ENCODE results near the gene CTSL. TPM values are rescaled to one million over a fixed set of nuclear protein-coding genes. Genes with fewer than 3 reads are reported as not detected.

The CTSL gene
- total RNA-seq, 1 donor from 2014 or later = 33.8 TPM

DNA sequence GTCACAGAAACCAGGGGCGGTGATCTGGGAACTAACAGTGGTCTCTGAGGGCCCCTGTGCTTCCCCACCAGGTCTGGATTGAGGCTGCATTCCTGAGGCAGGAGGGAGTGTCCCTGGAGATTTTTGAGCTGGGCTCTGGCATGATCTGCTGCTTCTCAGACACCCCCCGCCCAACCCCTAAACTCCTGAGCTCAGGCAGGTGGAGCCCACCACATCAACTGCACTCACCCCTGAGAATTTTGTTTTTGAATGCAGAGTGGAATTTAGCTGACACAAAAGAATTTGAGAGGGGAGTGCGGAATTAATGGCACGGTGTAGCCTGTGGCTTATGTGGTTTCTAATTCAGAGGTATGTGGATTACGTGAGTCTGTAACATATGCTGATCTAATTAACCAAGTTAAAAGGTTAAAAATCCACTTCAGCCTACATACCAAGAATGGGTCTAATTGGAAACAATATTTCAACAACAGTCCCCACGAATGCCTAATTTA lies 23.9 kb upstream of the CTSL start:
- H3K27ac Mint-ChIP-seq (ENCODE audit: unreplicated experiment) = no peak overlapping the region
- no peaks in the 10 kb centered on the region for H3K9me3 Mint-ChIP-seq
- H3K4me1 Mint-ChIP-seq = peaks cover 5% of the 10 kb centered on the region
- TF ChIP-seq, protein P1, sequence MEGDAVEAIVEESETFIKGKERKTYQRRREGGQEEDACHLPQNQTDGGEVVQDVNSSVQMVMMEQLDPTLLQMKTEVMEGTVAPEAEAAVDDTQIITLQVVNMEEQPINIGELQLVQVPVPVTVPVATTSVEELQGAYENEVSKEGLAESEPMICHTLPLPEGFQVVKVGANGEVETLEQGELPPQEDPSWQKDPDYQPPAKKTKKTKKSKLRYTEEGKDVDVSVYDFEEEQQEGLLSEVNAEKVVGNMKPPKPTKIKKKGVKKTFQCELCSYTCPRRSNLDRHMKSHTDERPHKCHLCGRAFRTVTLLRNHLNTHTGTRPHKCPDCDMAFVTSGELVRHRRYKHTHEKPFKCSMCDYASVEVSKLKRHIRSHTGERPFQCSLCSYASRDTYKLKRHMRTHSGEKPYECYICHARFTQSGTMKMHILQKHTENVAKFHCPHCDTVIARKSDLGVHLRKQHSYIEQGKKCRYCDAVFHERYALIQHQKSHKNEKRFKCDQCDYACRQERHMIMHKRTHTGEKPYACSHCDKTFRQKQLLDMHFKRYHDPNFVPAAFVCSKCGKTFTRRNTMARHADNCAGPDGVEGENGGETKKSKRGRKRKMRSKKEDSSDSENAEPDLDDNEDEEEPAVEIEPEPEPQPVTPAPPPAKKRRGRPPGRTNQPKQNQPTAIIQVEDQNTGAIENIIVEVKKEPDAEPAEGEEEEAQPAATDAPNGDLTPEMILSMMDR (conservative IDR thresholded peaks at IDR 0.05) = no peak
- no peak for DNase-seq (ENCODE audit: low read depth, low spot score)
- H3K27me3 Mint-ChIP-seq (ENCODE audit: low read depth) = no peaks in the 10 kb centered on the region
- peaks cover 6% of the 10 kb centered on the region for H3K36me3 Mint-ChIP-seq (ENCODE audit: low read depth)
- H3K4me3 Mint-ChIP-seq = no peak overlapping the region

DNA sequence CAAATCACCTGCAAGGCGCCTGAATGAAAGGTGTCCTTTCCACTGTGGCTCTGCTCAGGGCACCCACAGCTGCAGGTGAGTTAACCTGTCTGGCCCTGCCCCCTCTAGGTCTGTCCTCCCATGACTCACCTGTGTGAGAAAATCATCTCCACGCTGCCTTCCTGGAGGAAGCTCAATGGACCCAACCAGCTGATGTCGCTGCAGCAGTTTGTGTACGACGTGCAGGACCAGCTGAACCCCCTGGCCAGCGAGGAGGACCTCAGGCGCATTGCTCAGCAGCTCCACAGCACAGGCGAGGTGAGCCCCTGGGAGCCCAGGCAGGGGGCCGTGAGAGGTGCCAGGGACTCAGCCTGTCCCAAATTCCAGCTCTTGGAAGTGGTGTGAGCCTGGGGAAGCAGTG lies 23.0 kb upstream of the CTSL start:
- Mint-ChIP-seq H3K4me1 (peaks cover 4% of the 10 kb centered on the region), H3K27me3 (ENCODE audit: low read depth) (no peaks in the 10 kb centered on the region), H3K9me3 (no peaks in the 10 kb centered on the region), H3K27ac (ENCODE audit: unreplicated experiment) (no peak overlapping the region), H3K4me3 (no peak overlapping the region), H3K36me3 (ENCODE audit: low read depth) (peaks cover 9% of the 10 kb centered on the region)
- TF ChIP-seq, protein P1 (conservative IDR thresholded peaks at IDR 0.05) = no peak
- no peak for DNase-seq (ENCODE audit: low read depth, low spot score)

DNA sequence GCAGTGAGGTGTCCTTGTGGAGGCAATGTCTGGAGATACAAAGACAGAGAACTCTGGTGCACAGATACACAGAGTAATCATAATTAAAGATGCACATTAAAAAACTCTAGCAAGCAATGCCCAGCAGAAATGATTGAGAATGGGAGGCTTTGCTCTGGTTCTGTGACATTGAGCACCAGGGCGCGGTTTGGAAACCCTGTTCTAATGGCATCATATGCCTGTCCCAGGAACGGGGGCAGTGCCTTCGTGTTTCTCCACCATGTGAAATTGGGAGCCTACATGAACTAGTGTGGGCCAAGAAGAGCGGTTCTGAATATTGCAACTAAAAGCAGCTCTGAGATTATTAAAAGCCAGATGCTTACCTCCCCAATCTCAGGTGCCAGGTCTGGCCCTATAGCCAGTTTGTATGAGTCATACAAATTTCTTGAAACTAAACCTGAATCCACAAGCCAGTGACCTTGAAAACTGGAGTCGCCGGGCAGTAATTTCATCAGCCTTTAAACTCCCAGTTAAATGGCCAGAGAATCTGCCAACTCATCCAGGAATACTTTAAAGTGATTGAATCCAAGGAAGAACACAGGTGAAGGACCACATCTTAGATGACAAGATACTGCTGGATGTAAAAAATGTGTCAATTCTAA lies 22.2 kb upstream of the CTSL start:
- H3K9me3 Mint-ChIP-seq = no peaks in the 10 kb centered on the region
- no peak overlapping the region for H3K4me3 Mint-ChIP-seq
- TF ChIP-seq, protein P1 (conservative IDR thresholded peaks at IDR 0.05) = no peak
- H3K27ac Mint-ChIP-seq (ENCODE audit: unreplicated experiment) = no peak overlapping the region
- H3K36me3 Mint-ChIP-seq (ENCODE audit: low read depth) = peaks cover 9% of the 10 kb centered on the region
- no peak for DNase-seq (ENCODE audit: low read depth, low spot score)
- H3K4me1 Mint-ChIP-seq = no peaks in the 10 kb centered on the region
- no peaks in the 10 kb centered on the region for H3K27me3 Mint-ChIP-seq (ENCODE audit: low read depth)

DNA sequence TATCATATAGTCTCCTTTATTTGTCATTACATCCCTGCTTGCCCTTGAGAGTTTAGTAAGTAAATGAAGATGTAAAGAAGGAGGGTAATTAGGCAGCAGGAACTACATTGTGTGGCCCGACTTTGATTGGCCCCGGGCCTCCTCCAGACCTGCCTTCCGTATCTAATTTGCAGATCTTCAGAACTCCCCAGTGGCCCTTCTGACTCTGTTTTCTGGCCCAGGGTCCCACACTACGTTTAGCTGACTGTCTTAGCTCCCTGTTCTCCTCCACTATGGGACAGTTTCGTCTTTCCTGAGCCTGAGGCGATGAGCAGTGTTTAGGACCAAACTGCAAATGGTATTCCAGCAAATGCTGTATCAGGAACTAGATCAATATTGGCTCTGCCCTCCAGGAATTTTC lies 21.6 kb upstream of the CTSL start:
- DNase-seq (ENCODE audit: low read depth, low spot score) = no peak
- H3K27me3 Mint-ChIP-seq (ENCODE audit: low read depth) = no peaks in the 10 kb centered on the region
- H3K27ac Mint-ChIP-seq (ENCODE audit: unreplicated experiment) = peak overlapping the region; percentile 5
- TF ChIP-seq, protein P1 (conservative IDR thresholded peaks at IDR 0.05) = no peak
- H3K36me3 Mint-ChIP-seq (ENCODE audit: low read depth) = peaks cover 9% of the 10 kb centered on the region
- no peaks in the 10 kb centered on the region for H3K4me1 Mint-ChIP-seq
- H3K9me3 Mint-ChIP-seq = no peaks in the 10 kb centered on the region
- H3K4me3 Mint-ChIP-seq = no peak overlapping the region

DNA sequence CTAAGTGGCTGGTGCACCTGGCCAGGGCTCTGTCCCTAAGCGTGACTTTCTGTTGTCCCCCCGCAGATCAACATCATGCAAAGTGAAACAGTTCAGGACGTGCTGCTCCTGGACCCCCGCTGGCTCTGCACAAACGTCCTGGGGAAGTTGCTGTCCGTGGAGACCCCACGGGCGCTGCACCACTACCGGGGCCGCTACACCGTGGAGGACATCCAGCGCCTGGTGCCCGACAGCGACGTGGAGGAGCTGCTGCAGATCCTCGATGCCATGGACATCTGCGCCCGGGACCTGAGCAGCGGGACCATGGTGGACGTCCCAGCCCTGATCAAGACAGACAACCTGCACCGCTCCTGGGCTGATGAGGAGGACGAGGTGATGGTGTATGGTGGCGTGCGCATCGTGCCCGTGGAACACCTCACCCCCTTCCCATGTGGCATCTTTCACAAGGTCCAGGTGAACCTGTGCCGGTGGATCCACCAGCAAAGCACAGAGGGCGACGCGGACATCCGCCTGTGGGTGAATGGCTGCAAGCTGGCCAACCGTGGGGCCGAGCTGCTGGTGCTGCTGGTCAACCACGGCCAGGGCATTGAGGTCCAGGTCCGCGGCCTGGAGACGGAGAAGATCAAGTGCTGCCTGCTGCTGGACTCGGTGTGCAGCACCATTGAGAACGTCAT lies 19.7 kb upstream of the CTSL start:
- H3K4me1 Mint-ChIP-seq = no peaks in the 10 kb centered on the region
- H3K27me3 Mint-ChIP-seq (ENCODE audit: low read depth) = no peaks in the 10 kb centered on the region
- peaks cover 9% of the 10 kb centered on the region for H3K36me3 Mint-ChIP-seq (ENCODE audit: low read depth)
- no peak overlapping the region for H3K4me3 Mint-ChIP-seq
- no peaks in the 10 kb centered on the region for H3K9me3 Mint-ChIP-seq
- TF ChIP-seq, protein P1 (conservative IDR thresholded peaks at IDR 0.05) = no peak
- H3K27ac Mint-ChIP-seq (ENCODE audit: unreplicated experiment) = no peak overlapping the region
- DNase-seq (ENCODE audit: low read depth, low spot score) = no peak
